IPS-18a (cell line): ENCODE results near the gene SHISA5.
"Not testable (repeated sequence)": the region's sequence is repeated elsewhere in the genome, so short reads cannot be mapped to it uniquely, and the experiment has no call there.

Experiments
- H3K27ac ChIP-seq: one replicate; pipeline ENCODE4 v1.5.1; 2013; ENCODE audit warnings: low read length
- H3K27me3 ChIP-seq: one replicate; pipeline ENCODE4 v1.6.1; 2013; ENCODE audit warnings: mild to moderate bottlenecking, low read length; ENCODE audit not compliant: control insufficient read depth, insufficient read depth
- H3K36me3 ChIP-seq: one replicate; pipeline ENCODE4 v1.6.1; 2013; ENCODE audit warnings: low read depth, low read length; ENCODE audit not compliant: control insufficient read depth
- H3K4me1 ChIP-seq: one replicate; pipeline ENCODE4 v1.6.1; 2013; ENCODE audit warnings: low read depth, low read length; ENCODE audit not compliant: control insufficient read depth
- H3K4me3 ChIP-seq: one replicate; pipeline ENCODE4 v1.5.1; 2013; ENCODE audit warnings: low read length
- H3K9ac ChIP-seq: one replicate; pipeline ENCODE4 v1.6.1; 2013; ENCODE audit warnings: mild to moderate bottlenecking, low read length, moderate library complexity
- H3K9me3 ChIP-seq: one replicate; pipeline ENCODE4 v1.6.1; 2013; ENCODE audit warnings: low read depth, low read length; ENCODE audit not compliant: control insufficient read depth

The SHISA5 gene

GRCh38 chr3:48474031-48474430 lies 29.9 kb downstream of the SHISA5 start:
- H3K27ac ChIP-seq, H3K27me3 ChIP-seq, H3K9ac ChIP-seq, H3K9me3 ChIP-seq, H3K4me3 ChIP-seq: not testable (repeated sequence)
- Histone ChIP-seq H3K36me3 (peaks cover 10% of the 10 kb centered on the region), H3K4me1 (peaks cover 15% of the 10 kb centered on the region)

- peaks cover 14% of the 10 kb centered on the region for H3K36me3 ChIP-seq
- H3K4me1 ChIP-seq: peaks cover 15% of the 10 kb centered on the region
- no peak overlapping the region for H3K4me3 ChIP-seq
- no peaks in the 10 kb centered on the region for H3K27me3 ChIP-seq
- H3K27ac ChIP-seq: peak overlapping the region; percentile 1
- H3K9me3 ChIP-seq: no peaks in the 10 kb centered on the region
- H3K9ac ChIP-seq: peak overlapping the region; percentile 86
These were observed 30.4 kb downstream of the SHISA5 start for GRCh38 chr3:48473617-48473952.

- H3K27me3 ChIP-seq: no peaks in the 10 kb centered on the region
- peak overlapping the region; percentile 86 for H3K9ac ChIP-seq
- H3K4me3 ChIP-seq: peak overlapping the region; percentile 70
- H3K27ac ChIP-seq: peak overlapping the region; percentile 83
- peaks cover 19% of the 10 kb centered on the region for H3K36me3 ChIP-seq
- no peaks in the 10 kb centered on the region for H3K9me3 ChIP-seq
- peaks cover 15% of the 10 kb centered on the region for H3K4me1 ChIP-seq
These were observed 30.9 kb downstream of the SHISA5 start for GRCh38 chr3:48472923-48473616.

GRCh38 chr3:48472673-48472922 lies 31.4 kb downstream of the SHISA5 start:
- Histone ChIP-seq H3K9me3 (no peaks in the 10 kb centered on the region), H3K9ac (peak overlapping the region; percentile 86), H3K36me3 (peaks cover 23% of the 10 kb centered on the region), H3K27ac (peak overlapping the region; percentile 83), H3K4me1 (peaks cover 15% of the 10 kb centered on the region), H3K4me3 (peak overlapping the region; percentile 70), H3K27me3 (no peaks in the 10 kb centered on the region)

GRCh38 chr3:48470286-48470685 lies 33.7 kb downstream of the SHISA5 start:
- Histone ChIP-seq H3K4me3 (no peak overlapping the region), H3K27me3 (no peaks in the 10 kb centered on the region), H3K9ac (no peak overlapping the region), H3K9me3 (no peaks in the 10 kb centered on the region), H3K27ac (no peak overlapping the region), H3K4me1 (peaks cover 24% of the 10 kb centered on the region), H3K36me3 (peaks cover 24% of the 10 kb centered on the region)

- H3K9me3 ChIP-seq: no peaks in the 10 kb centered on the region
- peaks cover 24% of the 10 kb centered on the region for H3K36me3 ChIP-seq
- peaks cover 21% of the 10 kb centered on the region for H3K4me1 ChIP-seq
- no peak overlapping the region for H3K27ac ChIP-seq
- H3K27me3 ChIP-seq: no peaks in the 10 kb centered on the region
- H3K9ac ChIP-seq: no peak overlapping the region
- no peak overlapping the region for H3K4me3 ChIP-seq
These were observed 34.7 kb downstream of the SHISA5 start for GRCh38 chr3:48469046-48469915.

- Histone ChIP-seq H3K36me3 (peaks cover 24% of the 10 kb centered on the region), H3K27ac (no peak overlapping the region), H3K9ac (no peak overlapping the region), H3K27me3 (no peaks in the 10 kb centered on the region), H3K4me1 (peaks cover 19% of the 10 kb centered on the region), H3K9me3 (no peaks in the 10 kb centered on the region), H3K4me3 (no peak overlapping the region)
These were observed 35.6 kb downstream of the SHISA5 start for GRCh38 chr3:48468329-48468731.

- H3K4me1 ChIP-seq: peaks cover 17% of the 10 kb centered on the region
- no peak overlapping the region for H3K4me3 ChIP-seq
- H3K36me3 ChIP-seq: peaks cover 24% of the 10 kb centered on the region
- no peak overlapping the region for H3K27ac ChIP-seq
- H3K9me3 ChIP-seq: no peaks in the 10 kb centered on the region
- no peak overlapping the region for H3K9ac ChIP-seq
- no peaks in the 10 kb centered on the region for H3K27me3 ChIP-seq
These were observed 36.3 kb downstream of the SHISA5 start for GRCh38 chr3:48467473-48468267.

- Histone ChIP-seq H3K4me3 (no peak overlapping the region), H3K27me3 (no peaks in the 10 kb centered on the region), H3K4me1 (peaks cover 17% of the 10 kb centered on the region), H3K9ac (no peak overlapping the region), H3K27ac (no peak overlapping the region), H3K9me3 (no peaks in the 10 kb centered on the region), H3K36me3 (peaks cover 24% of the 10 kb centered on the region)
These were observed 36.9 kb downstream of the SHISA5 start for GRCh38 chr3:48467110-48467454.

GRCh38 chr3:48466386-48467109 lies 37.4 kb downstream of the SHISA5 start:
- Histone ChIP-seq H3K36me3 (peaks cover 24% of the 10 kb centered on the region), H3K4me1 (peaks cover 17% of the 10 kb centered on the region), H3K9ac (peak overlapping the region; percentile 86), H3K4me3 (peak overlapping the region; percentile 24), H3K27ac (peak overlapping the region; percentile 99), H3K27me3 (no peaks in the 10 kb centered on the region), H3K9me3 (no peaks in the 10 kb centered on the region)
